Measurements from ENCODE around the gene KAT2B.

Gene KAT2B

DNA sequence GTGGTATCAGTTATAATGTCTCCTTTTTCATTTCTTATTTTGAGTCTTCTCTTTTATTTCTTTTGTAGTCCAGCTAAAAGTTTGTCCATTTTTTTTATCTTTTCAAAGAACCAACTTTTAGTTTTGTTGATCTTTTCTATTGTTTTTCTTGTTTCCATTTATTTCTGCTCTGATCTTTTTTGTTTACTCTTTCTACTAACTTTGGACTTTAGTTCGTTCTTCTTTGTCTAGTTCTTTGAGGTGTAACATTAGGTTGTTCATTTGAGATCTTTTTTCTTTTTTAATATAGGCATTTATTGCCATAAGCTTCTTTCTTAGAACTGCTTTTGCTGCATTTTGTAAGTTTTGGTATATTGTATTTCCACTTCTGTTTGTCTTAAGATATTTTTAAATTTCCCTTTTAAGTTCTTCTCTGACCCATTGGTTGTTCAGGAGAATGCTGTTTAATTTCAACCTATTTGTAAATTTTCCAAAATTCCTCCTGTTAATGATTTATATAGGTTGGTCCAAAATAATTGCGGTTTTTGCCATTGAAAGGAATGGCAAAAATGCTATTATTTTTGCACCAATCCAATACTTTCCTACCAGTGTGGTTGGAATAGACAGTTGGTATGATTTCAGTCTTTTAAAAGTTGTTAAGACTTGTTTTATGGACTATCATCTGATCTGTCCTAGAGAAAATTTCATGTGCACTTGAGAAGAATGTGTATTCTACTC, 51.2 kb downstream of the KAT2B start:
- H3K9me3 ChIP-seq (ENCODE audit: control insufficient read depth in 2 of 2, low read length in 2 of 2), result no peaks in the 10 kb centered on the region
- H3K4me3 ChIP-seq (ENCODE audit: low read length in 2 of 2), result no peak overlapping the region
- no peaks in the 10 kb centered on the region for H3K4me1 ChIP-seq (ENCODE audit: control insufficient read depth in 2 of 2, insufficient read depth in 2 of 2, low read length in 2 of 2)
- H3K36me3 ChIP-seq (ENCODE audit: control insufficient read depth in 2 of 2, insufficient read depth in 2 of 2, low read length in 2 of 2), result peaks cover 2 to 9% of the 10 kb centered on the region in 2 donors
- H3K9ac ChIP-seq (ENCODE audit: low read depth in 1 of 2, low read length in 2 of 2), result no peak overlapping the region
- no peak overlapping the region for H3K27ac ChIP-seq (ENCODE audit: low read depth in 2 of 2, low read length in 2 of 2)
- no peaks in the 10 kb centered on the region for H3K27me3 ChIP-seq (ENCODE audit: control insufficient read depth in 2 of 2, insufficient read depth in 2 of 2, low read length in 2 of 2)

DNA sequence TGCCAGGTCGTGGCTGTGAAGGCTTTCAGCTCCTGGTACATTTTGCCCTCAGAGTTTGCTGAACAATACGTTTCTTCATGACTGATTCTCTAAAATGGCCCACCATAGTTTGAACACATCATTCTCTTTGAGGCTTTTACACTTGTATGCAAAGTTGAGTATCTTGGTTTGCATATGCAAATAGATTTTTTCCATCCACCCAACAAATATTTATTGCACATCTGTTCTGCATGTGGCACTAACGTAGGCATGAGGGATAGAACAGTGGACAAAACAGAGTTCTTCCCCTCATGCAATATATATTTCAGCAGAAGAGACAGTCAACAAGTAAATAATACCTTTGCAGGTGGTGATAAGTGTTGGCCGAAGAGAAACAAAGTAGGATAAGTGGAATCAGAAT, 55.2 kb downstream of the KAT2B start:
- Histone ChIP-seq H3K27me3 (ENCODE audit: control insufficient read depth in 2 of 2, insufficient read depth in 2 of 2, low read length in 2 of 2) (no peaks in the 10 kb centered on the region), H3K9me3 (ENCODE audit: control insufficient read depth in 2 of 2, low read length in 2 of 2) (no peaks in the 10 kb centered on the region), H3K4me1 (ENCODE audit: control insufficient read depth in 2 of 2, insufficient read depth in 2 of 2, low read length in 2 of 2) (no peaks in the 10 kb centered on the region), H3K9ac (ENCODE audit: low read depth in 1 of 2, low read length in 2 of 2) (no peak overlapping the region), H3K4me3 (ENCODE audit: low read length in 2 of 2) (no peak overlapping the region), H3K36me3 (ENCODE audit: control insufficient read depth in 2 of 2, insufficient read depth in 2 of 2, low read length in 2 of 2) (peaks cover 2 to 9% of the 10 kb centered on the region in 2 donors), H3K27ac (ENCODE audit: low read depth in 2 of 2, low read length in 2 of 2) (no peak overlapping the region)

DNA sequence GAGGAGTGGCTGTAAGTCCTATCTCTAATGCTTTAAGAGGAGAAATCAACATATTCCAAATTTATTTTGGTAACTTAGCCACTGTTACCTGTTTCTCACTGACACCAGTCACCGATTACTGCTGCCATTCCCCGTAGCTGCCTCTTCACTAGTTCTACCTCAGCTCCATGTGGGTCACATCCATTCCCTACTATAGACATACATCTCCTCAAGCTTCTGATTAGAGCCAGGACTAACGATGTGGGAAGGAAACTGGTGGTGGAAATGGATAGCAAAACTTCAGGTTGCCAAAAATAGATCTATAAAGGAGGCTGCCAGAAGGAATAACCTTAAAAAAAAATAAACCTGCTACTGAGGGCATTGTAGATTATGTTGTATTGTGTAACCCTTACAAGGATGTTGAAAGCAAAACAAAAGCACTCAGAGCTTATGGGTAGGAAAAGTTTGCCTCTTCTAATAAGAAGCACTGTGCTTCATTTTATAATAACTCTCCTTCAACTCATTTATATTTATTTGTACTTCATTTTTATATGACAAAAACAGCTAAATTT, 56.0 kb downstream of the KAT2B start:
- H3K4me3 ChIP-seq (ENCODE audit: low read length in 2 of 2), result no peak overlapping the region
- peaks cover 4 to 9% of the 10 kb centered on the region in 2 donors for H3K36me3 ChIP-seq (ENCODE audit: control insufficient read depth in 2 of 2, insufficient read depth in 2 of 2, low read length in 2 of 2)
- no peak overlapping the region for H3K9ac ChIP-seq (ENCODE audit: low read depth in 1 of 2, low read length in 2 of 2)
- H3K27ac ChIP-seq (ENCODE audit: low read depth in 2 of 2, low read length in 2 of 2), result no peak overlapping the region
- no peaks in the 10 kb centered on the region for H3K4me1 ChIP-seq (ENCODE audit: control insufficient read depth in 2 of 2, insufficient read depth in 2 of 2, low read length in 2 of 2)
- H3K27me3 ChIP-seq (ENCODE audit: control insufficient read depth in 2 of 2, insufficient read depth in 2 of 2, low read length in 2 of 2), result no peaks in the 10 kb centered on the region
- no peaks in the 10 kb centered on the region for H3K9me3 ChIP-seq (ENCODE audit: control insufficient read depth in 2 of 2, low read length in 2 of 2)

DNA sequence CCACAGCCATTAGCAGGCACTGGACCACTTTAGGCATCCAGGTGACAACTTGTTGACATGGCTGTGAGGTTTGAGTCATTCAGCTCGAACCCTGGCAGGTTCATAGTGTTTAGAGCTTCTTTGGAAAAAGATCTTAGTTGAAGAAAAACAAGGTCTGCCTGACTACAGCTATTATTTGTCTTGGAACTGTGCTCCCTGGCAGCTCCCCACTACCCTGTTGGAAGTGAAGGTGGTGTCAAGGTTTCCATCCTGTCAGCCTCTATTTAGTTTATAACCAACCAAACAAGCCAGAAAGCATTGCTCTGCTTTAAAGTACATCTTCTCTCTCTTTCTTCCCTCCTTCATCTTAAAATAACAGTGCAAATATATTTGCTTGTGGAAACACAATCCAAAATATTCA, 56.8 kb downstream of the KAT2B start:
- Histone ChIP-seq H3K4me1 (ENCODE audit: control insufficient read depth in 2 of 2, insufficient read depth in 2 of 2, low read length in 2 of 2) (no peaks in the 10 kb centered on the region), H3K27ac (ENCODE audit: low read depth in 2 of 2, low read length in 2 of 2) (no peak overlapping the region), H3K27me3 (ENCODE audit: control insufficient read depth in 2 of 2, insufficient read depth in 2 of 2, low read length in 2 of 2) (no peaks in the 10 kb centered on the region), H3K36me3 (ENCODE audit: control insufficient read depth in 2 of 2, insufficient read depth in 2 of 2, low read length in 2 of 2) (peaks cover 4 to 9% of the 10 kb centered on the region in 2 donors), H3K9ac (ENCODE audit: low read depth in 1 of 2, low read length in 2 of 2) (no peak overlapping the region), H3K9me3 (ENCODE audit: control insufficient read depth in 2 of 2, low read length in 2 of 2) (no peaks in the 10 kb centered on the region), H3K4me3 (ENCODE audit: low read length in 2 of 2) (no peak overlapping the region)

DNA sequence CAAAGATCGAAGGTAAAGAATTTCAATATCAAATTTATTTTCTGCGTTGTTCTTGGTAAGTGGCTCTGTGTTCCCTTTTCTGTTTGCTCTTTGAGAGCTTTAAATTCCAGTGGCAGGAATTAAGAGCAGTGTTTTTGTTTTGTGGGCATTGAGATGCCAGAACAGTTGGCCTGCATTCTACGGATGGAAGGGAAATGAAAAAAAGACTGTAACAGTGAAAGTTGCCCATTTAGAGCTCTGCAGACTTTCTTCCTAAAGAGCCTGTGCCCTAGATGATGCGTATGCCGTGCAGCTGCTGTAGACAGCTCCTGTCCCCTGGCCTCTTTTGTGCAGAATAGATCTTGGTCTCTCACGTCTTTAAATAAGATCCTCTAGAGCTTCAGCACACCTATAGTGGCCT, 58.8 kb downstream of the KAT2B start:
- Histone ChIP-seq H3K27me3 (ENCODE audit: control insufficient read depth in 2 of 2, insufficient read depth in 2 of 2, low read length in 2 of 2) (no peaks in the 10 kb centered on the region), H3K9ac (ENCODE audit: low read depth in 1 of 2, low read length in 2 of 2) (no peak overlapping the region), H3K27ac (ENCODE audit: low read depth in 2 of 2, low read length in 2 of 2) (no peak overlapping the region), H3K36me3 (ENCODE audit: control insufficient read depth in 2 of 2, insufficient read depth in 2 of 2, low read length in 2 of 2) (peaks cover 4 to 9% of the 10 kb centered on the region in 2 donors), H3K4me1 (ENCODE audit: control insufficient read depth in 2 of 2, insufficient read depth in 2 of 2, low read length in 2 of 2) (no peaks in the 10 kb centered on the region), H3K9me3 (ENCODE audit: control insufficient read depth in 2 of 2, low read length in 2 of 2) (no peaks in the 10 kb centered on the region), H3K4me3 (ENCODE audit: low read length in 2 of 2) (no peak overlapping the region)

DNA sequence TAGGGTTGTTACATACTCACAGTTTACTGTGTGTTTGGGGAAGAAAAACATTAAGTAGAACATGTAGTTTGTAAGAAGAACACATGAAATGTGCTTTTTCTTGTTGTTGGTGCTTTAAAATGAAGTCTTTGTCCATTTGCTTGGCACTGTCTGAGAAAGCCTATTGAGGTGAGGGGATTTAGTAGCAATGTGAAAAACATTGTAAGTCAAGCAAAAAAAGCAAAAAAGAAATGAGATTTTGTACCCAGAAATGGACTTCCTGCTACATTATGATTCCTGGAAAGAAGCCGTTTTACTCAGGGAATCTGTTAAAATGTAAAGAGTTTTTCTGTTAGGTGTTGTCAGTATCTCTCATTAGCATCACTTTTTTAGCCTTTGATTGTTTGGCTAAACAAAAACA, 59.9 kb downstream of the KAT2B start:
- Histone ChIP-seq H3K27ac (ENCODE audit: low read depth in 2 of 2, low read length in 2 of 2) (no peak overlapping the region), H3K9ac (ENCODE audit: low read depth in 1 of 2, low read length in 2 of 2) (no peak overlapping the region), H3K4me3 (ENCODE audit: low read length in 2 of 2) (no peak overlapping the region), H3K27me3 (ENCODE audit: control insufficient read depth in 2 of 2, insufficient read depth in 2 of 2, low read length in 2 of 2) (no peaks in the 10 kb centered on the region), H3K9me3 (ENCODE audit: control insufficient read depth in 2 of 2, low read length in 2 of 2) (no peaks in the 10 kb centered on the region), H3K4me1 (ENCODE audit: control insufficient read depth in 2 of 2, insufficient read depth in 2 of 2, low read length in 2 of 2) (no peaks in the 10 kb centered on the region), H3K36me3 (ENCODE audit: control insufficient read depth in 2 of 2, insufficient read depth in 2 of 2, low read length in 2 of 2) (peaks cover 4 to 9% of the 10 kb centered on the region in 2 donors)

DNA sequence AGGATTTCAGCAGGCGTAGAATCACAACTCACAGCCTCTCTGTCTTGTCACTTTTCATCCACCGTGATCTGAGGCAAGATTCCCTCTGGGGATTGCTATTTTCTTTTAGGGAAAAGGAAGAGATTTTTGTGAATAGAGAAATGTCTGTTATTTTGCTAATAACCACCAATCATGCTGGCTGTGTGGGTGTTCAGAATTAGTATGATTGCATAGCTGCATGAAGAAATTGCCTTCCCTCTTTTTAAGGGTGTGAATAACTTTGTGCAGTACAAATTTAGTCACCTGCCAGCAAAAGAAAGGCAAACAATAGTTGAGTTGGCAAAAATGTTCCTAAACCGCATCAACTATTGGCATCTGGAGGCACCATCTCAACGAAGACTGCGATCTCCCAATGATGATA, 60.8 kb downstream of the KAT2B start:
- H3K27ac ChIP-seq (ENCODE audit: low read depth in 2 of 2, low read length in 2 of 2), result no peak overlapping the region
- no peaks in the 10 kb centered on the region for H3K27me3 ChIP-seq (ENCODE audit: control insufficient read depth in 2 of 2, insufficient read depth in 2 of 2, low read length in 2 of 2)
- no peak overlapping the region for H3K9ac ChIP-seq (ENCODE audit: low read depth in 1 of 2, low read length in 2 of 2)
- H3K4me3 ChIP-seq (ENCODE audit: low read length in 2 of 2), result no peak overlapping the region
- H3K9me3 ChIP-seq (ENCODE audit: control insufficient read depth in 2 of 2, low read length in 2 of 2), result no peaks in the 10 kb centered on the region
- no peaks in the 10 kb centered on the region for H3K4me1 ChIP-seq (ENCODE audit: control insufficient read depth in 2 of 2, insufficient read depth in 2 of 2, low read length in 2 of 2)
- peaks cover 1 to 3% of the 10 kb centered on the region in 2 donors for H3K36me3 ChIP-seq (ENCODE audit: control insufficient read depth in 2 of 2, insufficient read depth in 2 of 2, low read length in 2 of 2)

DNA sequence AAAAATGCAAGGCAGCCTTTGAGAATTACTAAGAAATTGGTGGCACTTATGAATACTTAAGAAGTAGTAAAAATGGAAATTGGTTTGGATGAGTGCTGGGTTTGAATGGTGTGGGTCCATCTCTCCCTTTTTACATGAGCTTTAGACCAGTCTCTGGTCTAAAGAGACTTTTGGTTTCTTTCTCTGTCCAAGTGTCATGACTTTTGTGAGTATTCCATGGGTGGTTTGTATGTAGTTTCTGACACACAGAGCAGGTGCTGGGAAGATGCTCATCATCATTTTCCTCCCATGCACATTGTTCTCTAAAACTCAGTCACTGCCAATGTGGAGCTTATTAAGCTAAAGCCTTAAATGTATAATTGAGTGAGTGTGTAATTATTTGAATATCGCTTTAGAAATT, 63.5 kb downstream of the KAT2B start:
- H3K27ac ChIP-seq (ENCODE audit: low read depth in 2 of 2, low read length in 2 of 2), result peak overlapping the region in 1 of 2 donors; percentile 0
- H3K27me3 ChIP-seq (ENCODE audit: control insufficient read depth in 2 of 2, insufficient read depth in 2 of 2, low read length in 2 of 2), result no peaks in the 10 kb centered on the region
- no peaks in the 10 kb centered on the region for H3K9me3 ChIP-seq (ENCODE audit: control insufficient read depth in 2 of 2, low read length in 2 of 2)

DNA sequence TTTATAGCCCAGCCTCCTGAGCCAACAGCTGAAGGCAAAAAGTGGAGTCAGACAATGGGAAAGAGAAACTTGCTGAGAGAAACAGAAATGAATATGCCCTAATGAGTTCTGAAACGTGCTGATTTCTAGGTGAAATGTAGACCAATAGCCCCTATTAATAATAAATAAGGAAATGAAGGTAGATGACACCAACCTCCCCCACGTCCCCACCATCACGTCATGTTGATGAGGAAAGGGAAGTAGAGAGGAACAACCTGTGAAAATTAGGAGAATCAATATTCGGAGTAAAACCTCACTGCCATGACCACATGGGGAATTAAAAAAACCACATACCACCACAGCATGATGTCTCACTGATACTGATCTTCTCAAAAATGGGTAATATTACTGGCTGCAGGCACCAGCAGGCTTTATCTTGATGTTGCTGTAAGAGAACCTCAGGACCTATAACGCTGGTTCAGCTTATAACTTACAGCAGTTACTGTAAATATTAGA, 64.0 kb downstream of the KAT2B start:
- Histone ChIP-seq H3K27ac (ENCODE audit: low read depth in 2 of 2, low read length in 2 of 2) (no peak overlapping the region), H3K27me3 (ENCODE audit: control insufficient read depth in 2 of 2, insufficient read depth in 2 of 2, low read length in 2 of 2) (no peaks in the 10 kb centered on the region), H3K36me3 (ENCODE audit: control insufficient read depth in 2 of 2, insufficient read depth in 2 of 2, low read length in 2 of 2) (peaks cover 0 to 3% of the 10 kb centered on the region in 2 donors), H3K9ac (ENCODE audit: low read depth in 1 of 2, low read length in 2 of 2) (no peak overlapping the region), H3K4me3 (ENCODE audit: low read length in 2 of 2) (no peak overlapping the region), H3K4me1 (ENCODE audit: control insufficient read depth in 2 of 2, insufficient read depth in 2 of 2, low read length in 2 of 2) (no peaks in the 10 kb centered on the region), H3K9me3 (ENCODE audit: control insufficient read depth in 2 of 2, low read length in 2 of 2) (no peaks in the 10 kb centered on the region)

More for the DNA sequence above, 63.5 kb downstream of the KAT2B start:
- Histone ChIP-seq H3K4me3 (ENCODE audit: low read length in 2 of 2) (no peak overlapping the region), H3K9ac (ENCODE audit: low read depth in 1 of 2, low read length in 2 of 2) (no peak overlapping the region), H3K36me3 (ENCODE audit: control insufficient read depth in 2 of 2, insufficient read depth in 2 of 2, low read length in 2 of 2) (peaks cover 0 to 3% of the 10 kb centered on the region in 2 donors), H3K4me1 (ENCODE audit: control insufficient read depth in 2 of 2, insufficient read depth in 2 of 2, low read length in 2 of 2) (no peaks in the 10 kb centered on the region)

DNA sequence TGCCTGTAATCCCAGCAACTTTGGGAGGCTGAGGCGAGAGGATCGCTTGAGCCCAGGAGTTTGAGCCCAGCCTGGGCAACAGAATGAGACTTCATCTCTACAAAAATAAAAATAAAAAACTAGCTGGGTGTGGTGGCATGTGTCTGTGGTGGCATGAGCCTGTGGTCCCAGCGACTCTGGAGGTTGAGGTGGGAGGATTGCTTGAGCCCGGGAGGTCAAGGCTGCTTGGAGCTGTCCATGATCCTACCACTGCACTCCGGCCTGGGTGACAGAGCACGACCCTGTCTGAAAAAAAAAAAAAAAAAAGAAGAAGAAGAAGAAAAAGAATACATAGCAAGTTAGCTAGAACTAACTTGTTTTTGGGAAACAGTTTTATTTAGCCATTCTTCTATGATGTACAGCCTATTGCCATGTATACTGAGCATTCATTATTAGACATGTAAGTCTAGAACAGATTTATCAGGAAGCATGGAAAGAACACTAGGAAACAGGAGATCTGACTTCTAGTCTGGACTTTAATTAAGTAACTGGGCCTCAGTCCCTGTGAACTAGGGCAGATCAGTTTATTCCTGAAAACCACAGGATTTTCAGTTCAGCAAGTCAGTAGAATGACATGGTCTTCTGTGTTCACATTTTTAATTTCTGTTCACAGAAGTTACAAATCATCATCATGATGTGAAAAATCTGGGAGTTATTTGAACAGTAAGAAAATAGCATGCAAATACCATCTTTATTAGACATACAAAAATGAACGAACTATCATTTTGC, 65.5 kb downstream of the KAT2B start:
- H3K27me3 ChIP-seq (ENCODE audit: control insufficient read depth in 2 of 2, insufficient read depth in 2 of 2, low read length in 2 of 2), result no peaks in the 10 kb centered on the region
- H3K27ac ChIP-seq (ENCODE audit: low read depth in 2 of 2, low read length in 2 of 2), result no peak overlapping the region
- no peaks in the 10 kb centered on the region for H3K4me1 ChIP-seq (ENCODE audit: control insufficient read depth in 2 of 2, insufficient read depth in 2 of 2, low read length in 2 of 2)
- H3K36me3 ChIP-seq (ENCODE audit: control insufficient read depth in 2 of 2, insufficient read depth in 2 of 2, low read length in 2 of 2), result peaks cover 0 to 4% of the 10 kb centered on the region in 2 donors
- H3K9ac ChIP-seq (ENCODE audit: low read depth in 1 of 2, low read length in 2 of 2), result no peak overlapping the region
- H3K4me3 ChIP-seq (ENCODE audit: low read length in 2 of 2), result no peak overlapping the region
- H3K9me3 ChIP-seq (ENCODE audit: control insufficient read depth in 2 of 2, low read length in 2 of 2), result no peaks in the 10 kb centered on the region

Measured in mucosa of rectum (tissue), 2 donors.